ENCODE results near the gene XPO4. TPM values are rescaled to one million over a fixed set of nuclear protein-coding genes. Genes with fewer than 3 reads are reported as not detected.

Gene XPO4
- total RNA-seq, 4 donors from 2014 or later, result 4.9 to 35.4 (median 13.3) TPM

DNA sequence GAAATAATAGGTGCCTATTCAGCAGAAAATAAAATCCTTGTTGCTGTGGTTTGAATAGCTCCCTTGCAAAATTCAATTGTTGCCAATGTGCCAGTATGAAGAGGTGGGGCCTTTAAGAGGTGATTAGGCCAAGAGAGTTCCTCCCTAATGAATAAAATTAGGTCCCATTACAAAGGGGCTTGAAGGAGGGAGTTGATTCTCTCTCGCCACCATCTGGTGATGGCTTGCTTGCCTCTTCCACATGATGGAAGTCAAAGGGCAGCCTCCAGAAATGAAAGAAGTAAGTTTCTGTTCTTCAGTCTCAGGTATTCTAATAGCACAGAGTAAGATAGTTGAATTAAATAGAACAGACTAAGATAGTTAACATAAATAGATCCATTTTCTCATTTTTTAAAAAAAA, 125.8 kb downstream of the XPO4 start:
- H3K4me3 ChIP-seq, result no peak overlapping the region
- no peaks in the 10 kb centered on the region for H3K27me3 ChIP-seq
- intact Hi-C loops (cut with DNase I; ENCODE audit: low total_unique reads), result no loop called here

GRCh38 chr13:20775961-20776360, 126.6 kb downstream of the XPO4 start:
- no peak for TF ChIP-seq CTCF (IDR thresholded peaks at IDR 0.05)
- TF ChIP-seq POLR2A (IDR thresholded peaks at IDR 0.05), result no peak
- no peaks in the 10 kb centered on the region for H3K27me3 ChIP-seq
- no peak for DNase-seq
- H3K9me3 ChIP-seq, result no peaks in the 10 kb centered on the region
- no peak overlapping the region for H3K27ac ChIP-seq
- peaks cover 0 to 3% of the 10 kb centered on the region in 2 donors for H3K4me1 ChIP-seq
- intact Hi-C loops (cut with DNase I; ENCODE audit: low total_unique reads), result no loop called here
- H3K36me3 ChIP-seq, result no peaks in the 10 kb centered on the region
- no peak overlapping the region for H3K4me3 ChIP-seq

More for the DNA sequence above, 125.8 kb downstream of the XPO4 start:
- DNase-seq, result no peak
- TF ChIP-seq CTCF (IDR thresholded peaks at IDR 0.05) (no peak), POLR2A (IDR thresholded peaks at IDR 0.05) (no peak)
- no peaks in the 10 kb centered on the region for H3K9me3 ChIP-seq
- no peak overlapping the region for H3K27ac ChIP-seq
- no peaks in the 10 kb centered on the region for H3K36me3 ChIP-seq
- H3K4me1 ChIP-seq, result peaks cover 0 to 3% of the 10 kb centered on the region in 2 donors

DNA sequence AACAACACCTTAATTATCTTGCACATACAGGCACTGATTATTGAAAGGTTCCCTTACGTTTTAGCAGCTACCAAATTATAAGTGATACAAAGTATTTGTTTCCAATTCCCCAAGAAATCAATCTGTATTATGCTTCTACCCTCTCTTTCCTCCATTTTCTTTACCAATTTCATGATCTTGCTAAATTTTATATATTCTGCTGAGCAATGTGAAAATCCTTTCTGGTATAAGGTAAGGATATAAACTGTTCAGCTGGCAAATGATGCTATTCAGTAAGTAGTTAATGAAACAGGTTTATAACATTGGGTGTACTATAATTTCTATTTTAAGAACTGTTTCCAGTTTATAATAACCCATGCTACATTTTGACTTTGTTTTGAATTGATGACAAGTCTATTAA, 127.8 kb downstream of the XPO4 start:
- intact Hi-C loops (cut with DNase I; ENCODE audit: low total_unique reads), result no loop called here
- no peak for TF ChIP-seq CTCF (IDR thresholded peaks at IDR 0.05)
- no peak for TF ChIP-seq POLR2A (IDR thresholded peaks at IDR 0.05)
- Histone ChIP-seq H3K27ac (no peak overlapping the region), H3K9me3 (no peaks in the 10 kb centered on the region), H3K27me3 (no peaks in the 10 kb centered on the region), H3K4me1 (peaks cover 0 to 3% of the 10 kb centered on the region in 2 donors), H3K36me3 (no peaks in the 10 kb centered on the region), H3K4me3 (no peak overlapping the region)
- no peak for DNase-seq

DNA sequence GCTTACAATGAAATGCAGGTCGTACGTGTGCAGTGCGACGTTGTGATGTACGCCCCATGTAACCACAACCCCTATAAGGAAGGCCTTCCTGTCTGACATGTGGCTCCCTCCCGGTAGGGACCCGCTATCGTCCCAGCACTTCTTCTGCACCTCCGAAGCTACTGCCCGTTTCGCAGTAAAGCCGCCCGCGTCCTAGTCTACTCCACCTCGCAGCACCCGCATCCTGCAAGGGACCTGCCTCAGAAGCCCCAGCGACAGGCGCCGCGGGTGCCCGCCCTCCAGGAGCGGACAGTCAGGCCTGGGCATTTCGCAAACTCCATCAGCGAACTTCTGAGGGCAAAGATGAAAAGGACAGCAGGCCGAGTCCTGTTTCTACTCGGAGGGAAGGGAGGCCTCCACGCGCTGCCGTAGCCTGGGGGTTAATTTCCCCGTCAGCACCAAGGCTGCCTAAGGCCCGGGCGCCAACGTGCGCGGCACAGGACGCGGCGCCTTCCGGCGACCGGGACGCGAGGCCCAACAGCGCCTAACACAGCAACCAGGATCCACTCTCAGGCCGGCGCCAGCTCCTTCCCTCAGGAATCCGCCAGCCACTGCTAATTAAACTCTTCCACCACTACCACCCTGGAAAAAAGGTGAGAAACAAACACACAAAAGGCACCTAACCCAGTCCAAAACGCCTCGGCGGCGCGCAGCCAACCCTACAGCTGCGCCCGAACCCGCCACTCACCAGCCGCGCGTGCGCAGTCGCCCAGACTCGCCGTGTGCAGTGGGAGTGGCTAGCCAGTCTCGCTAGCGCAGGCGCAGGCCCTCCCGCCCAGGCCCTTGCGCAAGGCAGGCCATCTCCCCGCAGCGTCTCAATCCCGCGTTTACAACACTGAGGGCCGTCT, 129.1 kb downstream of the XPO4 start, which contains the start of gene EEF1AKMT1:
Gene EEF1AKMT1, minus strand, starts transcription at position 768 of the 887 bp plus-strand sequence. CDS start 16,363 bp downstream, outside the sequence.
- H3K36me3 ChIP-seq, result no peaks in the 10 kb centered on the region
- H3K9me3 ChIP-seq, result no peaks in the 10 kb centered on the region
- TF ChIP-seq POLR2A (IDR thresholded peaks at IDR 0.05), result peak; percentile 76 to 87
- TF ChIP-seq CTCF (IDR thresholded peaks at IDR 0.05), result no peak
- intact Hi-C loops (cut with DNase I; ENCODE audit: low total_unique reads), result no loop called here
- H3K27me3 ChIP-seq, result no peaks in the 10 kb centered on the region
- peak within 1 kb of the TSS; percentile 83 to 88 for H3K27ac ChIP-seq
- peak within 1 kb of the TSS; percentile 49 to 79 for H3K4me3 ChIP-seq
- H3K4me1 ChIP-seq, result peaks cover 0 to 3% of the 10 kb centered on the region in 2 donors
- DNase-seq, result peak; percentile 93 to 96
